ENCODE measurements around the gene C5orf15.

Gene C5orf15

DNA sequence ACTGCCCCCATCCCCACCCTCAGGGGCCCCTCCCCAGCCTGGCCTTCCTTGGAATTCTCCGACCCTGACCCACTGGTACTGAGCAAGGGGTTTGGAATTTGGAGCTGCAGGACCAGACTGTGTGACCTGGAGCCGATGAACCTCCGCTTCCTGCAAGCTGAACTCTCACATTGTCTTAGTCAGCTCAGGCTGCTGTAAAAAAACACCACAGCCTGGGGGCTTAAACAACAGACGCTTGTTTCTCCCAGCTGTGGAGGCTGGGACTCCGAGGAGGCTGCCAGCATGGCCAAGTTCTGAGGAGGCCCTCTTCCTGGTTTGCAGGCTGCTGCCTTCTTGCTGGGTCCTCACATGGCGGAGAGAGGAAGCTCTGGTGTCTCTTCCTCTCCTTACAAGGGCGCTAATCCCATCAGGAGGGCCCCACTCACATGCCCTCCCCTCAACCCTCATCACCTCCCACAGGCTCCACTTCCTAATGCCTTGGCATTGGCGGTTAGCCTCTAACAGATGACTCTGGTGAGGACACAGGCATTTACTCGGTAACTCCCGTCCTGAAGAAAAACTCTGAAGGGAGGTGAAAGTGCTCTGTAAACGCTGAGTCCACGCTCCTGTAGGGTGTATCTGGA, 42.4 kb downstream of the C5orf15 start:
- in situ Hi-C loops (cut with MboI; ENCODE audit: low sequenced_read_pairs), result no loop called here

- in situ Hi-C loops (cut with MboI; ENCODE audit: low sequenced_read_pairs), result no loop called here
Measured at GRCh38 chr5:133925269-133925668, 43.2 kb downstream of the C5orf15 start.

DNA sequence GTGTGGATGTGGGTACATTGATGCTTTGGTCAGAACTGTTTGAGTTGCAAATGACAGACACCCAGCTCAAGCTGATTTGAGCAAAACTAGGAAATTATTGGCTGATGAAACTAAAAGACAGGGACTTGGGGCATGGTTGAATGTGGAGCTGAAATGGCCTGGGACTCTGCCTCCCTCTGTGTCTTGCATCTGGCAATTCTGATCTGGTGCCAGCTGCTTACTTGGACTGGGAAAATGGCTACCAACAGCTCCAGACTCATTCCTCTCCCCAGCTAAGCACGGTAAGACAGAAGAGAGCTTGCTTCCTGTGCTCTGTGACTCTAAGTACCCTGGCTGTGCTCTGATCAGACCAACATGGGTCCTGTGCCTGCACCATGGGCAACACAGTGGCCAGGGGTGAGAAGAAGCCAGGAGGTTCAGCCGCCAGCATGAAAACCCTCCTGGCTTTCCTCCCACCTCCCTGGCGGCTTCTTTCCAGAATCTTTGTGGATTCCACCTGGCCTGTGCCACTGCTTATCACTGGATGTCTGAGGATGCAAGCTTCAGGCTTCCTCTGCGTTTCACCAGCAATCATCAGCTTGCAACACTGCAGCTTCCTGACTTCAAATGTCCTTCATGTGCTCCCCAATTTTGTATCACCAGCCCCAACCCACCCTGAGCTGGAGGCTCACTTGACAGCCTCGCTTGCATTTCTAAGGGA, 44.1 kb downstream of the C5orf15 start:
- in situ Hi-C loops (cut with MboI; ENCODE audit: low sequenced_read_pairs), result no loop called here

DNA sequence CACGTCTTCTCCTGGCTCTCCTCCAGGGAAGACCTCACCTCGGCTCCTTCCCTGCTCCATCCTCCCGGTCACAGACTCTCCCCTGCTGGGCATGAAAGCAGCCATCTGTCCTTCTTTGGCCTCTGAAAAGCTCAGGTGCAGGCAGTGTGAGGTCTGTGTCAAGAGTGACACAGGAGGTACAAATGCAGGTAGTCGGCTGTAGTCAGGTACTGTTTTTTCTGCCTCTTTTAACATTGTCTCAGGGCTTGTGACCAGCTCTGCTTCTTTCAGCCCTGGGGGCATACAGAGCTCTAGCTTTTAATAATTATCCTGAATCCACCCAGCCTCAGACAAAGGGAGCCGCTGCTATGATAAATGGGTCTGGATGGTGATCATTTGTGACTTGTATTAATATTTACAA, 46.4 kb downstream of the C5orf15 start:
- in situ Hi-C loops (cut with MboI; ENCODE audit: low sequenced_read_pairs), result no loop called here

DNA sequence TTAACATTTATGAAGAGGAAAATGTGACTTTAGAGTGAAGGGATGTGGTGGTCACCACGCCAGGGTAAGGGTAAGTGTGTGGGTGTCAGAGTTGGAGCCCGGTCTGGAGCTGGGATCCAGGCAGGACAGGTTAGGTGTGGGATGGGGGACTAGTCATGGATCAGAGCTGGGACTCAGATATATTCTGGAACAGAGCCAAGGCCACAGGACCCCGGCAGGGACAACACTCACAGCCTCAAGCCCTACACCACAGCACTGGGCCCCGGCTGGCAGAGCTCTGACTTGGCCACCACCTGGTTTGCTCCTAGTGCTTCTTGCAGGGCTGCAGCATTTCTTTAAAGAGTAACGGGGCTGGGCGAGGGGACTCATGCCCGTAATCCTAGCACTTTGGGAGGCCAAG, 47.4 kb downstream of the C5orf15 start:
- in situ Hi-C loops (cut with MboI; ENCODE audit: low sequenced_read_pairs), result no loop called here

DNA sequence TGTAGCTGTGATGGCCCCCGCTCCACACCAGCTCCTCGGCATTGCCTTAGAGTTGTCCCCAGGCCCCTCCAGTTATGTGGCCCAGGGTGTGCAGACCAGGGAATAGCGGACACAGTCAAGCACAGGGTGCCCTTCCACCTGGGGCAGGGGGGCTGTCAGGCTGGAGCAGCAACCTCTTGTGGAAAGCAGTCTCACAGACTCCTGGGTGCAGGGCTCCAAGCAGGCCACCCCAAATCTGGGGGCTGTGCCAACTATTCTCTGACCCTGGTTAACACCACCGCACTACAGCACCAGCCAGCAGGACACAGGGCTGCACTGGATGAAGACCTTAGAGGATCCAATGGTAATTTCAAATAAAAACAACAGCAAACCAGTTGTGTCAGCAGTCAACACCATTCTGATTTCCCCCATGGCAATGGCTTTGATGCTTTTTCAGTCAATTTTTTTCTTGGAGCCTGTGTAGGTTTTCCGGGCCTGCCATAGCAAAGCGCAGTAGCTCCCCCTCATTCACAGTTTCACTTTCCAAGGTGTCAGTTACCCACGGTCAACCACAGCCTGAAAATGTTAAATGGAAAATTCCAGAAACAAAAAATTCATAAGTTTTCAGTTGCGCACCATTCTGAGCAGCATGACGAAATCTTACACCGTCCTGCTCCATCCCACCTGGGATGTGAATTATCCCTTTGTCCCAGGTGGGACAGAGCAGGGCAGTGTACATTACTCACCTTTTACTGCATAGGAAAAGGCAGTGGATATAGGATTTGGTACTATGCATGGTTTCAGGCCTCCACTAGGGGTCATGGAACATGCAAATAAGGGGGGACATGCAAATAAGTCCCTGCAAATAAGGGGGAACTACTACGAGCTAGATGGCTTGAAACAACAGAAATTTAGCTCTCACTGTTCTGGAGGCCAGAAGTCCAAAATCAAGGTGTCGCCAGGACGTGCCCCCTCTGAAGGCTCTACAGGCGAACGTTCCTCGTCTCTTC, 49.0 kb downstream of the C5orf15 start:
- in situ Hi-C loops (cut with MboI; ENCODE audit: low sequenced_read_pairs), result no loop called here

GRCh38 chr5:133918731-133919130, 49.7 kb downstream of the C5orf15 start:
- in situ Hi-C loops (cut with MboI; ENCODE audit: low sequenced_read_pairs), result no loop called here

DNA sequence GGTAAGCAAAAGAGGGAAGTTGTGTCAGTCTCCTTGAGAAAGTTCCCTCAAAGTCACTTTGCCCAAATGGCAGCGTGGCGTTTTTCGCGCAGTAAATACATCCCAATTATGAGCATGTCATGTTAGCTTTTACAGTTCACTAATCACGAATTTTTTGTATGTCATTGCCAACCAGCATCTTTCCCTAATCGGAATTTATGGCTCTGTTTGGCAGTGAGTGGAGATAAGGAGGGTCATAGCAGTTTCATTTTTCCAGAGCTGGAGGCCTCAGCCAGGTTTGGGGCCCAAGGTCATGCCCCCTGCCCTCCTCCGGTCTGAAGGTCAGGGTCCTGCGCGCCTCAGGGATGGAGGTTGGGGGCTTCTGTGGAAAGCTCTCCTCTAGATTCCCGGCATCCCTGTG, 50.1 kb downstream of the C5orf15 start:
- in situ Hi-C loops (cut with MboI; ENCODE audit: low sequenced_read_pairs), result no loop called here

- in situ Hi-C loops (cut with MboI; ENCODE audit: low sequenced_read_pairs), result no loop called here
Measured at GRCh38 chr5:133917785-133918184, 50.6 kb downstream of the C5orf15 start.

DNA sequence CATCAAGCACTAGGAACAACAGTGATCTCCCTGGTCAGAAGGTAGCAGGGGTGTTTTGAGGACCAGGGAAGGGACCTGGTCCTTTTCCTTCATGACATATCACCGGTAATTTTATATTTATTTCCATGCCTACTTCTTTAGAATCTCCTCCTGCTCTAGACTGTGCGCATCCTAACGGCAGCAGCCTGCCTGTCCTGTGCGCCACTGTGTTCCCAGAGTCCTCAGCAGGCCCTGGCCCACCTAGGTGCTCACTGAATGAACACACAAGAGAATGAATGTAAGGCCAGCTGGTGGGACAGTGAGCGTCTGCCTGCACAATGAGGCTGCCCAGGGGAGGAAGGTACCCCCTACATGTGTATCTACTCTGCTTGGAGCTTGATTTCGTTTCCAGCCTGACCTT, 51.5 kb downstream of the C5orf15 start:
- in situ Hi-C loops (cut with MboI; ENCODE audit: low sequenced_read_pairs), result no loop called here

DNA sequence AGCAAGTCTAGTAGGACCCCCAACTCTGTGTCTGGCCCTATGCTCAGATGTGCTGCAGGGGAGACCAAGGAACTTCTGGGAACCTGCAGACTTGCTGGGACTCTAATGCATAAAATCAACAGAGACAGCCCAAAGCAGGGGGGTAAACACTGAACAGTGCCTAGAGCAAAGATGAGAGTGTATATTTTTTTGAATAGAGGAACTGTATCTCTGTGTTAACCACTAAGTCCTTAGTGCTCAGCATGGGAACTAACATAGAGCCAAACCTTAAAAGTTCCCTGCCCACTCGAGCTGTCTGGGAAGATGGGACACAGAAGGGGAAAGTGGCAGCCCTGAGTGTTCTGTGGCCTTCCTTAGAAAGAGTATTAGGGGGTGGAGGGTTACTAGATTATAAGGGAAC, 51.9 kb downstream of the C5orf15 start:
- in situ Hi-C loops (cut with MboI; ENCODE audit: low sequenced_read_pairs), result no loop called here

DNA sequence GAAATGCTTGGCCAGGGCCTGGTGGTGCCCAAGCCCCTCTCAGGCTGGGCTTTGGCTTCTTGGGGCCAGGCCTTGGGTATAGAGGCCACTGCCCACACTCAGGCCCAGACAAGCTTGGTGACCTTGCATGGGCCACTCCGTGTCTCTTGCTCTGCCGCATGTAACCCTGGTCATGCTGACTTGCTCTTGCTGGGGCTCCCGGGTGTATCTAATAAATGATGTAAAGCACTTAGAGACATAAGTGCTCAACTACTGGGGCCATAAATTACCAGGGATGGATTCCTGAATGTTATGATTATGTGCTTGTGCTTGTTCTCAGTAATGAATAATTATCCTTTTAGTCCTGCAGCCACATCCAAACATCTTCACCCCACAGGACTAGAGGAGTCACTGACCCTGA, 54.0 kb downstream of the C5orf15 start:
- in situ Hi-C loops (cut with MboI; ENCODE audit: low sequenced_read_pairs), result no loop called here

DNA sequence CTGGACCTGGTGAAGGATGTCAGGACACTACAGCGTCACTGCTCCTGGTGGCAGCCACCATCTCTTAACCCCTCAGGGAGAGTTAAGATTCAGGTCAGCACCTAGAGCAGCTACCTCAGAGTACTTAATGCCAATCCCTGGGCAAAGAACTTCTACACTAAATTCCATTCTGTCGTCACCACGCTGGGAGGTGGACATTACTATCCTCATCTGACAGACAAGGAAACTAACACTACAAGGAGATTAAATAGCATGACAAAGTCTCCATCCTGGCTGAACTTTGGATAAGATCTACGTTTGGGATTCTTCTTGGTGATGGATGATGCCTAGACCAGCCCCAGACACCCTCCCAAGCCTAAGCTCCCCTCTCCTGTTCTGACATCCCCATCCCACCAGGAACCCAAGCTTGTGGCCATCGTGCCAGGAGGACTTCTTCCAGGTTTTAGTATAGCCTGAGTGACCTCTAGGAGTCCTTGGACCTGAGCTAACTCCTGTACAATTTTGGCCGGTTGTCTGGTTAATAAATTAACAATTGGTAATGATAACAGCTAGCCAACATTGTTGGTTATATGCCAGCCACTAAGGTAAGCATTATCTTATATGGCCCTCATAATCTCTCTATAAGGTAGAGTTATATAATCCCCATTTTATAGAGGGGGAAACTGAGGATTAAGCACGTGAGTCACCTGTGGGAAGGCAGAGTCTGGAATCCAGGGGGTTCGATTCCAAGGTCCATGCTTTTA, 54.8 kb downstream of the C5orf15 start:
- in situ Hi-C loops (cut with MboI; ENCODE audit: low sequenced_read_pairs), result no loop called here

DNA sequence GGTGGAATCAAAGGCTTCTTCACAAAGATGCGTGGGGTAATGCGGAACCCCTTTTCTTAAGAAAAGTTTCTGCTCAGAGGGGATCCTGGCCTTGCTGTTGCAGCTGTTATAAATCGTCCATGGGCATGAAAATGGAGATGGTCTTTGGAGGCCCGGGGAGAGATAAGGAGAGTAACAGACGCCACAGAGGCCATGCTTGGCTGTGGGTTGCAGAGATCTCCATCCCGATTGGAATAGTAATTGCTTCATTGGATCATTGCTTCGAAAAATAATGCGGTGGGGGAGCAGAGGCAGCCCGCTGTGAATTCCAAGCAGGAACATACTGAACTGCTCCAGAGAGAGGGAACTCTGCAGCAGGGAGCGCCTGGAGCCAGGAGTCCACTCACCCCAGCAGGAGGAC, 55.5 kb downstream of the C5orf15 start:
- in situ Hi-C loops (cut with MboI; ENCODE audit: low sequenced_read_pairs), result no loop called here

GRCh38 chr5:133910571-133910970, 57.9 kb downstream of the C5orf15 start:
- in situ Hi-C loops (cut with MboI; ENCODE audit: low sequenced_read_pairs), result no loop called here

GRCh38 chr5:133909603-133910002, 58.8 kb downstream of the C5orf15 start:
- in situ Hi-C loops (cut with MboI; ENCODE audit: low sequenced_read_pairs), result no loop called here

DNA sequence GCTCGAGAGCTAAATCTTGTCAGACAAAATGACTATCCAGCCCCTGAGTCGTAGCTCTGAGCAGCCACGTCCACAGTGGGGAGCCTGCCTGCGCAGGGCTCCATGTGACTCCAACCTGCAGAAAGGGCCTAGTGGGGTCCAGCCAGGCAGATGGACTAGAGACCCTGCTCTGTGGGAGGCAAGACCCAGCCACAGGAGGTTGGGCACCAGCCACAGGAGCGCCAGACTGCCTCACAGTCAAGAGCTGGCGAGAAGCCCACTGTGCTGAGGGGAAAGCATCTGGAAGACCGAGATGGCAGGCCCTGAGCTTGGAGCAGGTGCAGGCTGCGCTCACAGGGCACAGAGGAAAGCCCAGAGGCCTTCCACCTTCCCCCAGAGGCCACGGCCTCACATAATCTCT, 61.4 kb downstream of the C5orf15 start:
- in situ Hi-C loops (cut with MboI; ENCODE audit: low sequenced_read_pairs), result no loop called here

DNA sequence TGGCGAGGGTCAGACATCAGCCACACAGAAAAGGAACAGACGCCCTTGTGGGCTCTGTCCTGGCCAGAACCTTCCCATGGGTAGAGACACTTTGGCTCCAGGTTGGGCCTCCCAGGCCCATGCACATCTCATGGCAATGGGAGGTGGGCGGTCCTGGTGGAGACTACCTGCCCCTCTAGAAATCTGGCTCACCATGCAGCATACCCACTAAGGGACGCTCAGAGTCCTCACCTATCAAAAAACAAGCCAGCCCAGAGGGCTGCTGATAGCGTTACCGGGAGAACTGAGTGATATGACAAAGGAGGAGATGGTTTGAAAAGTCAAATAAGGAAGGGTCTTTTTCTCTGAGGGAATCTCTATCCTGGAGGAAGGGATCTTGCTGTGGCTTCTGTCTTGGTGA, 62.1 kb downstream of the C5orf15 start:
- in situ Hi-C loops (cut with MboI; ENCODE audit: low sequenced_read_pairs), result no loop called here

Data from HL-60/S4 (cell line).